Measurements from ENCODE around the gene UBA7. TPM values are rescaled to one million over a fixed set of nuclear protein-coding genes. Genes with fewer than 3 reads are reported as not detected.
"Not testable (repeated sequence)": the region's sequence is repeated elsewhere in the genome, so short reads cannot be mapped to it uniquely, and the experiment has no call there.

Gene UBA7
- total RNA-seq, 1 experiment from 2014 or later: 0.85 TPM

- H3K4me1 Mint-ChIP-seq: peaks cover 13 to 19% of the 10 kb centered on the region in 2 experiments
- Histone ChIP-seq H3K18ac (ENCODE audit: insufficient read length, low read depth, low read length) (no peak overlapping the region), H4K20me1 (ENCODE audit: control insufficient read depth, insufficient read depth, insufficient read length) (no peaks in the 10 kb centered on the region), H4K91ac (ENCODE audit: insufficient read length, low read depth, low read length) (no peak overlapping the region), H2BK15ac (ENCODE audit: low read depth, low read length) (no peak overlapping the region), H3K4me2 (ENCODE audit: insufficient read depth, insufficient read length, low read length) (peak overlapping the region; percentile 73), H3K23me2 (ENCODE audit: insufficient read length, low read depth, low read length, poor library complexity, severe bottlenecking) (peaks cover 5% of the 10 kb centered on the region), H3K27ac (ENCODE audit: insufficient read length, low read depth, low read length) (no peak overlapping the region), H3K9ac (ENCODE audit: extremely low read depth, insufficient read length, low read length) (peak overlapping the region; percentile 87), H2BK20ac (ENCODE audit: low read depth, low read length, poor library complexity, severe bottlenecking) (no peak overlapping the region), H3K4me1 (ENCODE audit: insufficient read depth, low read length) (no peaks in the 10 kb centered on the region), H3K79me2 (ENCODE audit: insufficient read depth, low read length) (peaks cover 2% of the 10 kb centered on the region; the same call in 1 of the 2 replicates), H2BK120ac (ENCODE audit: low read depth, low read length, poor library complexity, severe bottlenecking) (no peak overlapping the region), H3K79me1 (ENCODE audit: insufficient read depth, low read depth, low read length, poor library complexity, severe bottlenecking) (peaks cover 6% of the 10 kb centered on the region), H2BK12ac (ENCODE audit: insufficient read length, low read depth, low read length) (no peak overlapping the region), H3K23ac (ENCODE audit: insufficient read length, low read depth, low read length) (no peak overlapping the region), H3K27me3 (ENCODE audit: insufficient read depth, low read length) (no peaks in the 10 kb centered on the region; the same call in 1 of the 2 replicates), H3K56ac (ENCODE audit: insufficient read length, low read depth, low read length) (no peak overlapping the region), H4K5ac (ENCODE audit: insufficient read length, low read depth, low read length) (no peak overlapping the region), H3K14ac (ENCODE audit: insufficient read depth, low read length) (no peak overlapping the region), H3K9me3 (ENCODE audit: control insufficient read depth, low read depth, low read length) (no peaks in the 10 kb centered on the region), H2BK5ac (ENCODE audit: insufficient read length, low read length) (no peak overlapping the region), H3K4ac (ENCODE audit: low read depth, low read length) (no peak overlapping the region), H2AFZ (ENCODE audit: low read length) (no peak overlapping the region), H3T11ph (ENCODE audit: low read length) (no peak overlapping the region), H4K8ac (replicated peaks; ENCODE audit: insufficient read length, low read depth, low read length) (no peak overlapping the region), H2AK5ac (ENCODE audit: insufficient read length, low read length) (no peak overlapping the region)
- no CpG with 5 or more reads among the region's 50 CpGs for WGBS (ENCODE audit: extremely low coverage, insufficient read length, low lambda C conversion rate)
- peaks cover 12 to 31% (median 27%) of the 10 kb centered on the region in 3 experiments for H3K36me3 Mint-ChIP-seq (ENCODE audit: insufficient read depth in 1 of 3, low read depth in 3 of 3)
- no peaks in the 10 kb centered on the region; the same call in 1 of the 2 replicates for H3K27me3 Mint-ChIP-seq (ENCODE audit: low read depth)
- peak overlapping the region; percentile 87 to 92 for H3K4me3 Mint-ChIP-seq
- TF ChIP-seq CTCF (conservative IDR thresholded peaks at IDR 0.05): no peak
- no peak for DNase-seq
- no peaks in the 10 kb centered on the region; a peak in 1 of 5 replicates for H3K9me3 Mint-ChIP-seq
- peak overlapping the region; percentile 62 to 87 (median 83); a peak in 4 of 7 replicates for H3K27ac Mint-ChIP-seq
Observed at GRCh38 chr3:49785565-49786356, 28.0 kb downstream of the UBA7 start.

GRCh38 chr3:49782277-49782676 lies 31.5 kb downstream of the UBA7 start:
- not testable (repeated sequence) for H2BK12ac ChIP-seq (ENCODE audit: insufficient read length, low read depth, low read length); H4K5ac ChIP-seq (ENCODE audit: insufficient read length, low read depth, low read length); H3K79me2 ChIP-seq (ENCODE audit: insufficient read depth, low read length); H3K18ac ChIP-seq (ENCODE audit: insufficient read length, low read depth, low read length); H4K8ac ChIP-seq (replicated peaks; ENCODE audit: insufficient read length, low read depth, low read length); H3K14ac ChIP-seq (ENCODE audit: insufficient read depth, low read length); H3K9me3 Mint-ChIP-seq; H3K4ac ChIP-seq (ENCODE audit: low read depth, low read length); H2AFZ ChIP-seq (ENCODE audit: low read length); H4K91ac ChIP-seq (ENCODE audit: insufficient read length, low read depth, low read length); H3K56ac ChIP-seq (ENCODE audit: insufficient read length, low read depth, low read length); H3K27me3 Mint-ChIP-seq (ENCODE audit: low read depth); H2AK5ac ChIP-seq (ENCODE audit: insufficient read length, low read length); H3K23ac ChIP-seq (ENCODE audit: insufficient read length, low read depth, low read length); H3K4me3 Mint-ChIP-seq; H4K20me1 ChIP-seq (ENCODE audit: control insufficient read depth, insufficient read depth, insufficient read length); DNase-seq; H3K4me2 ChIP-seq (ENCODE audit: insufficient read depth, insufficient read length, low read length); H3K4me1 ChIP-seq (ENCODE audit: insufficient read depth, low read length); H3T11ph ChIP-seq (ENCODE audit: low read length); H3K79me1 ChIP-seq (ENCODE audit: insufficient read depth, low read depth, low read length, poor library complexity, severe bottlenecking); H2BK15ac ChIP-seq (ENCODE audit: low read depth, low read length); H3K9ac ChIP-seq (ENCODE audit: extremely low read depth, insufficient read length, low read length); H2BK120ac ChIP-seq (ENCODE audit: low read depth, low read length, poor library complexity, severe bottlenecking); H2BK20ac ChIP-seq (ENCODE audit: low read depth, low read length, poor library complexity, severe bottlenecking); H3K23me2 ChIP-seq (ENCODE audit: insufficient read length, low read depth, low read length, poor library complexity, severe bottlenecking); H3K9me3 ChIP-seq (ENCODE audit: control insufficient read depth, low read depth, low read length); H2BK5ac ChIP-seq (ENCODE audit: insufficient read length, low read length); H3K27me3 ChIP-seq (ENCODE audit: insufficient read depth, low read length); H3K27ac ChIP-seq (ENCODE audit: insufficient read length, low read depth, low read length)
- WGBS (ENCODE audit: extremely low coverage, insufficient read length, low lambda C conversion rate): no CpG with 5 or more reads among the region's 9 CpGs
- Mint-ChIP-seq H3K36me3 (ENCODE audit: insufficient read depth in 1 of 3, low read depth in 3 of 3) (peaks cover 18 to 45% (median 43%) of the 10 kb centered on the region in 3 experiments), H3K4me1 (peaks cover 12 to 14% of the 10 kb centered on the region in 2 experiments), H3K27ac (peak overlapping the region in 1 of 3 experiments; percentile 53; a peak in 1 of 7 replicates)

All from H9 (cell line).